ENCODE results near the gene DNAAF5.
A peak's percentile ranks its signal among the peaks of the same experiment; 100 is the strongest.

Gene DNAAF5

DNA sequence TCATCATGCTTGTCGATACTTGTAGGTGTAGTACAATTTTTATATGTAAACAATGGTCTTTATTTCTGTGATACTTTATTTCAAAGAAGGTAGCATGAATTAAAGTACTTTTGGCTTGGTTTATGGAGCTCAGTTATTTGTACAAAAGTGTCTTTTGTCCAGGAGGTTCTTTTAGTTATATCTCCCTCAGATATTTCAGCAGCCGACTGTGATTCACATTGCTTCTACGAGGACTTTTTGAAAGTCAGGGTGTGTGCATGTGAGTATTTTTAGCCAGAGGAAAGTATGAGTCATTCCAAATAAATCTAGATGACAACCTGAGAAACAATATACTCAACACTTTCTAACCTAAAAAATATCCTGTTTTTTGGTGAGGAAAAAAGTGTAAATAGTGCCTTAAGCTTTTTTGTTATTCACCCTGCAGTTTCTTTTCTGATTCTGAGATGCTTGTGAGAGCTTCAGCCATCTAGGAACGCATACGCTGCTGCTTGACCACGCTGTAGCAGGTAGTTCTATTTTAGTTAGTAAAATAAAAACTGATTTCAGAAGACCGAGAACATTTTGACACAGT lies 105.2 kb downstream of the DNAAF5 start:
- TF ChIP-seq, protein P1, sequence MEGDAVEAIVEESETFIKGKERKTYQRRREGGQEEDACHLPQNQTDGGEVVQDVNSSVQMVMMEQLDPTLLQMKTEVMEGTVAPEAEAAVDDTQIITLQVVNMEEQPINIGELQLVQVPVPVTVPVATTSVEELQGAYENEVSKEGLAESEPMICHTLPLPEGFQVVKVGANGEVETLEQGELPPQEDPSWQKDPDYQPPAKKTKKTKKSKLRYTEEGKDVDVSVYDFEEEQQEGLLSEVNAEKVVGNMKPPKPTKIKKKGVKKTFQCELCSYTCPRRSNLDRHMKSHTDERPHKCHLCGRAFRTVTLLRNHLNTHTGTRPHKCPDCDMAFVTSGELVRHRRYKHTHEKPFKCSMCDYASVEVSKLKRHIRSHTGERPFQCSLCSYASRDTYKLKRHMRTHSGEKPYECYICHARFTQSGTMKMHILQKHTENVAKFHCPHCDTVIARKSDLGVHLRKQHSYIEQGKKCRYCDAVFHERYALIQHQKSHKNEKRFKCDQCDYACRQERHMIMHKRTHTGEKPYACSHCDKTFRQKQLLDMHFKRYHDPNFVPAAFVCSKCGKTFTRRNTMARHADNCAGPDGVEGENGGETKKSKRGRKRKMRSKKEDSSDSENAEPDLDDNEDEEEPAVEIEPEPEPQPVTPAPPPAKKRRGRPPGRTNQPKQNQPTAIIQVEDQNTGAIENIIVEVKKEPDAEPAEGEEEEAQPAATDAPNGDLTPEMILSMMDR (IDR thresholded peaks at IDR 0.05), result no peak
- DNase-seq, result no peak
- no peaks in the 10 kb centered on the region for H3K9me3 ChIP-seq
- intact Hi-C loops (cut with DNase I; ENCODE audit: low total_unique reads), result loop anchor here (10.0 kb wide), 1 partner anchor 47 kb away; no protein-coding TSS in a partner anchor
- H3K36me3 ChIP-seq, result peaks cover 0 to 6% (median 0%) of the 10 kb centered on the region in 3 donors
- H3K27me3 ChIP-seq, result no peaks in the 10 kb centered on the region
- peak overlapping the region; percentile 23 to 34 for H3K4me3 ChIP-seq
- peak overlapping the region; percentile 87 to 91 for H3K27ac ChIP-seq
- H3K4me1 ChIP-seq, result peaks cover 19 to 95% (median 63%) of the 10 kb centered on the region in 4 donors

DNA sequence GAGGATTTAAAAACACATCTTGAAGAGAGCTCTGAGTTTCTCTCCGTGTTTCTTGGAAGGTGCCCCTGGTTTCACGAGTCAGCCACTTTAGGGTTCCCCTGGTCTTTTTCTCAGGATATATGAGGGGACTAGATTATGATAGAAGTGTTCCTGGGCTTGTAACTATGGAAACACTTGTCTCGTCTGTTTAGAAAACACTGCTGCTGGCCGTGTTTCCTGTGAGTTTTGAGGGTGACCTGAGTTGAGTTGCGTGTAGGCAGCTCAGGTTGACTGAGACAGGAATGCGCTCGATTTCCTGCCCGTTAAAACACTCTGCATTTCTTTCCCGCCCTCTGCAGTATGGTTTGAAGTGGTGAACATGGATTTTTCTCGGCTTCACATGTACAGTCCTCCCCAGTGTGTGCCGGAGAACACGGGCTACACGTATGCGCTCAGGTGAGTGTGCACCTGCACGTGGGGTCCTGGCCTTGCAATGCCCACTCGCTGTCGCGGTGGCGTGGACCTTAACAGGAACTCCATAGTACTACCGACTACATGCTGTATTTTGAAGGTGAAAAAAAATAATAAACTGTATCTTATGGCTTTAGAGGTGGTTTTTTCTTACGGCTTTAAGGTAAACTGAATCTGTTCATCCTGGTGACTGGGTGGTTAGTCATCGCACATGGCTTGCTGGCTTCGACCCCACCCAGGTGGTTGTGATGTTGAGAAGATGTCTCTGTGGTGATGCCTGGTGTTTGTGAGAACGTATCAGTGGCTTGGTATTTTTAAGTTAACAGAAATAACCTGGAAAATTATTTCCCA lies 105.9 kb downstream of the DNAAF5 start, which contains the start of gene SUN1:
Gene SUN1, plus strand, starts transcription at position 310 of the 801 bp plus-strand sequence. Its CDS starts 49 bp downstream, at position 359.
- peak within 1 kb of the TSS; percentile 87 to 91 for H3K27ac ChIP-seq
- DNase-seq, result no peak
- TF ChIP-seq, protein P1 (IDR thresholded peaks at IDR 0.05), result no peak
- H3K27me3 ChIP-seq, result no peaks in the 10 kb centered on the region
- H3K36me3 ChIP-seq, result peaks cover 0 to 7% (median 0%) of the 10 kb centered on the region in 3 donors
- peak within 1 kb of the TSS; percentile 23 to 34 for H3K4me3 ChIP-seq
- H3K4me1 ChIP-seq, result peaks cover 22 to 95% (median 68%) of the 10 kb centered on the region in 4 donors
- no peaks in the 10 kb centered on the region for H3K9me3 ChIP-seq
- intact Hi-C loops (cut with DNase I; ENCODE audit: low total_unique reads), result loop anchor here (10.0 kb wide), 1 partner anchor 48 kb away; no protein-coding TSS in a partner anchor

DNA sequence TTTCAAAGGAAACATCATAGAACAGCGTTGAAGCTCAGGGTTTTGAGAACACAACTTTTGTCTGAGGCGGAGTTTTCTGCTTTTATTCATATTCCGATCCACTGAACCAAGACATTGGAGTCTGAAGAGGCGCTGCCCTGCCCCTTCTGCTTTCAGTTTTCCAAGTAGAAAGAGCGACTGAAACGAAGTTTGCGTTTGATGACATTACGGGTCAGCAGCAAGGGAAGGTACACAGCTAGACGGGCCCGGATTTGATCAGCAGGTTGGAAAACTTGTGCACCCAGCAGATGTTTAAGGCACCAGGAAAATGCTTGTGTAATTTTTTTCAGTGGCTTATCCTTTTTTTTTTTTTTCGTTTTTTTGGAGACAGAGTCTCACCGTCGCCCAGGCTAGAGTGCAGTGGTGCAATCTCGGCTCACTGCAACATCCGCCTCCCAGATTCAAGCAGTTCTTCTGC lies 106.5 kb downstream of the DNAAF5 start:
- Histone ChIP-seq H3K27me3 (no peaks in the 10 kb centered on the region), H3K36me3 (peaks cover 0 to 9% (median 0%) of the 10 kb centered on the region in 3 donors), H3K4me1 (peaks cover 22 to 96% (median 70%) of the 10 kb centered on the region in 4 donors), H3K9me3 (no peaks in the 10 kb centered on the region), H3K4me3 (peak overlapping the region in 1 of 2 donors; percentile 34), H3K27ac (peak overlapping the region; percentile 87 to 91)
- intact Hi-C loops (cut with DNase I; ENCODE audit: low total_unique reads), result loop anchor here (10.0 kb wide), 1 partner anchor 48 kb away; no protein-coding TSS in a partner anchor
- DNase-seq, result no peak
- TF ChIP-seq, protein P1 (IDR thresholded peaks at IDR 0.05), result no peak

DNA sequence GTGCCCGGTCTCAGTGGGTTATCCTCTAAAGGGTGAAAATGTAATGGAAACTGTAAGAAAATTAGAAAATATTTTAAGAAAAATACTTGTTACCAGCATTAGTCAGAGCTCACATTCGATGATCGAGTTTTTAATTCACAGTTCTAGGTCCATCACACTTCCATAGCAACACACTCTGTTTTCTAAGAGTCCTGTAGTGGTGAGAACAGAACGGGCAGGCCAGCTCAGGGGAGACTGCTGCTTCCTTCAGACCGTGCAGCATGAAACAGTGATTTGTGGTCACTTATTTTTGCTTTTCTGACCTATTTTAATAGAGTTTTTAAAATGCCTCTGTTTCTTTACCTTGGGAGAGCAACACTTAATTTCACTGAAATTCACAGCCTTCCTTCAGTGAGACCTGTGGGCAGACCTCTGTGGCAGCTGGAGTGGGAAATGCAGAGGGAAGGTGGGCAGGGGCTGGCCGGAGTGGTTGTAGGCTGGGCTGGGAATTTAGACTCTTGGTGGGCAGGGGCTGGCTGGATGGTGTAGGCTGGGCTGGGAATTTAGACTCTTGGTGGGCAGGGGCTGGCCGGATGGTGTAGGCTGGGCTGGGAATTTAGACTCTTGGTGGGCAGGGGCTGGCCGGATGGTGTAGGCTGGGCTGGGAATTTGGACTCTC lies 107.2 kb downstream of the DNAAF5 start:
- intact Hi-C loops (cut with DNase I; ENCODE audit: low total_unique reads), result loop anchor here (10.0 kb wide), 1 partner anchor 49 kb away; no protein-coding TSS in a partner anchor
- TF ChIP-seq, protein P1 (IDR thresholded peaks at IDR 0.05), result no peak
- H3K27me3 ChIP-seq, result no peaks in the 10 kb centered on the region
- H3K36me3 ChIP-seq, result peaks cover under 1 to 13% (median 4%) of the 10 kb centered on the region in 3 donors
- H3K27ac ChIP-seq, result peak overlapping the region; percentile 87 to 91
- no peak overlapping the region for H3K4me3 ChIP-seq
- no peaks in the 10 kb centered on the region for H3K9me3 ChIP-seq
- no peak for DNase-seq
- H3K4me1 ChIP-seq, result peaks cover 22 to 97% (median 73%) of the 10 kb centered on the region in 4 donors

DNA sequence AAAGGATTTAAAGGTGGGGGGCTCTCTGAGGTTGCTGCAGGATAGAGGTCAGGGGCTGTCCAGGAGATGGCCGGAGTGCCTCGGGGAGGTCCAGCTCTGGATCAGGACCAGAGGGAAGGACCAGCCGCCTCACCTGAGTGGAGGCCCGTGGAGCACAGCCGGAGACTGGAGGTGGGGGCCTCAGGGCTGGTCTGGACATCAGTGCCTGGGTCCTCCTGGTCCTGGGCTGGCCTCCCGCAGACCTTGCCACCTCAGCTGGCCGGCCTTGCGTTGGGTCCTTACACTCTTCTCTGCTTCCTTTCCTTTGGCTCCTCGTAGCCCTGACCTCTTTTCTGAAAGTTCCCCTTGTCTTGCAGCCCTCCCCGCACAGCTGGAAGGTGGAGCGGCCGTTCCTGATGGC lies 107.8 kb downstream of the DNAAF5 start:
- peaks cover 6 to 19% (median 9%) of the 10 kb centered on the region in 3 donors for H3K36me3 ChIP-seq
- peak overlapping the region; percentile 87 to 91 for H3K27ac ChIP-seq
- no peaks in the 10 kb centered on the region for H3K9me3 ChIP-seq
- no peaks in the 10 kb centered on the region for H3K27me3 ChIP-seq
- no peak for DNase-seq
- peaks cover 22 to 97% (median 71%) of the 10 kb centered on the region in 4 donors for H3K4me1 ChIP-seq
- TF ChIP-seq, protein P1 (IDR thresholded peaks at IDR 0.05), result no peak
- no peak overlapping the region for H3K4me3 ChIP-seq
- intact Hi-C loops (cut with DNase I; ENCODE audit: low total_unique reads), result loop anchor here (10.0 kb wide), 1 partner anchor 49 kb away; no protein-coding TSS in a partner anchor
